ENCODE results near the gene PLK5. TPM values are rescaled to one million over a fixed set of nuclear protein-coding genes. Genes with fewer than 3 reads are reported as not detected.

PLK5 gene
- total and polyA plus RNA-seq, 2 experiments from 2014 or later: 0.97 to 1.2 TPM

DNA sequence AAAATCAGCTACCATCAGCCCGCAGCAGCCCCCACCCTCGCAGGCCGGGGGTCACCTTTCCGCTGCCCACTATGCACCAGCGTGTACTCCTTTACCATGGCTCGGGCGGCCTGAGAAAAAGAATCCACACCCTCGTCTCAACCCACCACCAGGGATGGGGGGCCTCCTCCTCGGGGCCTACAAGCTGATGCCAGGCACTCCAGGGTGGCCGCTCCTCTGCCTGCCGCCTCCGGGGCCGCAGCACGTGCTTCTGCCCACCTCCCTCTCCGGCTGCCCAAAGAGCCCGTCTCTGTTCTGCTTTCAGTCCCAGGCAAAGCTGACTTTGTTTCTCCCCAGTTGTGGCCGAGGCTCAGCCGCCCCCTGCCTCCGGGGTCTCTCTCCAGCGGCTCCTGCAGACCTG is 55.3 kb downstream of the PLK5 start:
- Histone ChIP-seq H3K79me2 (replicated peaks; ENCODE audit: insufficient read depth) (no peaks in the 10 kb centered on the region), H3K36me3 (ENCODE audit: insufficient read depth) (no peaks in the 10 kb centered on the region; the same call in 1 of the 2 replicates), H3K4me3 (no peak overlapping the region), H3K4me2 (no peak overlapping the region), H2AFZ (no peak overlapping the region), H3K4me1 (ENCODE audit: insufficient read depth) (no peaks in the 10 kb centered on the region), H3F3A (replicated peaks; ENCODE audit: low read depth) (no peaks in the 10 kb centered on the region), H3K27me3 (ENCODE audit: insufficient read depth) (no peaks in the 10 kb centered on the region), H4K20me1 (replicated peaks; ENCODE audit: insufficient read depth) (peaks cover 9% of the 10 kb centered on the region), H3K27ac (ENCODE audit: low read depth) (no peak overlapping the region), H3K9me2 (ENCODE audit: insufficient read depth) (no peaks in the 10 kb centered on the region)
- TF ChIP-seq, protein P1, sequence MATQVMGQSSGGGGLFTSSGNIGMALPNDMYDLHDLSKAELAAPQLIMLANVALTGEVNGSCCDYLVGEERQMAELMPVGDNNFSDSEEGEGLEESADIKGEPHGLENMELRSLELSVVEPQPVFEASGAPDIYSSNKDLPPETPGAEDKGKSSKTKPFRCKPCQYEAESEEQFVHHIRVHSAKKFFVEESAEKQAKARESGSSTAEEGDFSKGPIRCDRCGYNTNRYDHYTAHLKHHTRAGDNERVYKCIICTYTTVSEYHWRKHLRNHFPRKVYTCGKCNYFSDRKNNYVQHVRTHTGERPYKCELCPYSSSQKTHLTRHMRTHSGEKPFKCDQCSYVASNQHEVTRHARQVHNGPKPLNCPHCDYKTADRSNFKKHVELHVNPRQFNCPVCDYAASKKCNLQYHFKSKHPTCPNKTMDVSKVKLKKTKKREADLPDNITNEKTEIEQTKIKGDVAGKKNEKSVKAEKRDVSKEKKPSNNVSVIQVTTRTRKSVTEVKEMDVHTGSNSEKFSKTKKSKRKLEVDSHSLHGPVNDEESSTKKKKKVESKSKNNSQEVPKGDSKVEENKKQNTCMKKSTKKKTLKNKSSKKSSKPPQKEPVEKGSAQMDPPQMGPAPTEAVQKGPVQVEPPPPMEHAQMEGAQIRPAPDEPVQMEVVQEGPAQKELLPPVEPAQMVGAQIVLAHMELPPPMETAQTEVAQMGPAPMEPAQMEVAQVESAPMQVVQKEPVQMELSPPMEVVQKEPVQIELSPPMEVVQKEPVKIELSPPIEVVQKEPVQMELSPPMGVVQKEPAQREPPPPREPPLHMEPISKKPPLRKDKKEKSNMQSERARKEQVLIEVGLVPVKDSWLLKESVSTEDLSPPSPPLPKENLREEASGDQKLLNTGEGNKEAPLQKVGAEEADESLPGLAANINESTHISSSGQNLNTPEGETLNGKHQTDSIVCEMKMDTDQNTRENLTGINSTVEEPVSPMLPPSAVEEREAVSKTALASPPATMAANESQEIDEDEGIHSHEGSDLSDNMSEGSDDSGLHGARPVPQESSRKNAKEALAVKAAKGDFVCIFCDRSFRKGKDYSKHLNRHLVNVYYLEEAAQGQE (IDR thresholded peaks at IDR 0.05; ENCODE audit: unreplicated experiment): no peak
- TF ChIP-seq STAT1 (IDR thresholded peaks at IDR 0.05; ENCODE audit: unreplicated experiment) (no peak), ZNF114 (CRISPR knock-in tag; IDR thresholded peaks at IDR 0.05) (no peak), JUNB (IDR thresholded peaks at IDR 0.05; ENCODE audit: unreplicated experiment) (no peak), CREB1 (CRISPR knock-in tag; IDR thresholded peaks at IDR 0.05; ENCODE audit: low read depth) (no peak), POLR2AphosphoS5 (IDR thresholded peaks at IDR 0.05; ENCODE audit: low read depth) (no peak), ZNF331 (CRISPR knock-in tag; IDR thresholded peaks at IDR 0.05; ENCODE audit: low read depth) (no peak), EZH2 (IDR thresholded peaks at IDR 0.05; ENCODE audit: low read depth, unreplicated experiment) (no peak), NANOG (IDR thresholded peaks at IDR 0.05; ENCODE audit: borderline replicate concordance) (no peak), EZH2phosphoT487 (IDR thresholded peaks at IDR 0.05; ENCODE audit: unreplicated experiment) (no peak)
- TF ChIP-seq, protein P2, sequence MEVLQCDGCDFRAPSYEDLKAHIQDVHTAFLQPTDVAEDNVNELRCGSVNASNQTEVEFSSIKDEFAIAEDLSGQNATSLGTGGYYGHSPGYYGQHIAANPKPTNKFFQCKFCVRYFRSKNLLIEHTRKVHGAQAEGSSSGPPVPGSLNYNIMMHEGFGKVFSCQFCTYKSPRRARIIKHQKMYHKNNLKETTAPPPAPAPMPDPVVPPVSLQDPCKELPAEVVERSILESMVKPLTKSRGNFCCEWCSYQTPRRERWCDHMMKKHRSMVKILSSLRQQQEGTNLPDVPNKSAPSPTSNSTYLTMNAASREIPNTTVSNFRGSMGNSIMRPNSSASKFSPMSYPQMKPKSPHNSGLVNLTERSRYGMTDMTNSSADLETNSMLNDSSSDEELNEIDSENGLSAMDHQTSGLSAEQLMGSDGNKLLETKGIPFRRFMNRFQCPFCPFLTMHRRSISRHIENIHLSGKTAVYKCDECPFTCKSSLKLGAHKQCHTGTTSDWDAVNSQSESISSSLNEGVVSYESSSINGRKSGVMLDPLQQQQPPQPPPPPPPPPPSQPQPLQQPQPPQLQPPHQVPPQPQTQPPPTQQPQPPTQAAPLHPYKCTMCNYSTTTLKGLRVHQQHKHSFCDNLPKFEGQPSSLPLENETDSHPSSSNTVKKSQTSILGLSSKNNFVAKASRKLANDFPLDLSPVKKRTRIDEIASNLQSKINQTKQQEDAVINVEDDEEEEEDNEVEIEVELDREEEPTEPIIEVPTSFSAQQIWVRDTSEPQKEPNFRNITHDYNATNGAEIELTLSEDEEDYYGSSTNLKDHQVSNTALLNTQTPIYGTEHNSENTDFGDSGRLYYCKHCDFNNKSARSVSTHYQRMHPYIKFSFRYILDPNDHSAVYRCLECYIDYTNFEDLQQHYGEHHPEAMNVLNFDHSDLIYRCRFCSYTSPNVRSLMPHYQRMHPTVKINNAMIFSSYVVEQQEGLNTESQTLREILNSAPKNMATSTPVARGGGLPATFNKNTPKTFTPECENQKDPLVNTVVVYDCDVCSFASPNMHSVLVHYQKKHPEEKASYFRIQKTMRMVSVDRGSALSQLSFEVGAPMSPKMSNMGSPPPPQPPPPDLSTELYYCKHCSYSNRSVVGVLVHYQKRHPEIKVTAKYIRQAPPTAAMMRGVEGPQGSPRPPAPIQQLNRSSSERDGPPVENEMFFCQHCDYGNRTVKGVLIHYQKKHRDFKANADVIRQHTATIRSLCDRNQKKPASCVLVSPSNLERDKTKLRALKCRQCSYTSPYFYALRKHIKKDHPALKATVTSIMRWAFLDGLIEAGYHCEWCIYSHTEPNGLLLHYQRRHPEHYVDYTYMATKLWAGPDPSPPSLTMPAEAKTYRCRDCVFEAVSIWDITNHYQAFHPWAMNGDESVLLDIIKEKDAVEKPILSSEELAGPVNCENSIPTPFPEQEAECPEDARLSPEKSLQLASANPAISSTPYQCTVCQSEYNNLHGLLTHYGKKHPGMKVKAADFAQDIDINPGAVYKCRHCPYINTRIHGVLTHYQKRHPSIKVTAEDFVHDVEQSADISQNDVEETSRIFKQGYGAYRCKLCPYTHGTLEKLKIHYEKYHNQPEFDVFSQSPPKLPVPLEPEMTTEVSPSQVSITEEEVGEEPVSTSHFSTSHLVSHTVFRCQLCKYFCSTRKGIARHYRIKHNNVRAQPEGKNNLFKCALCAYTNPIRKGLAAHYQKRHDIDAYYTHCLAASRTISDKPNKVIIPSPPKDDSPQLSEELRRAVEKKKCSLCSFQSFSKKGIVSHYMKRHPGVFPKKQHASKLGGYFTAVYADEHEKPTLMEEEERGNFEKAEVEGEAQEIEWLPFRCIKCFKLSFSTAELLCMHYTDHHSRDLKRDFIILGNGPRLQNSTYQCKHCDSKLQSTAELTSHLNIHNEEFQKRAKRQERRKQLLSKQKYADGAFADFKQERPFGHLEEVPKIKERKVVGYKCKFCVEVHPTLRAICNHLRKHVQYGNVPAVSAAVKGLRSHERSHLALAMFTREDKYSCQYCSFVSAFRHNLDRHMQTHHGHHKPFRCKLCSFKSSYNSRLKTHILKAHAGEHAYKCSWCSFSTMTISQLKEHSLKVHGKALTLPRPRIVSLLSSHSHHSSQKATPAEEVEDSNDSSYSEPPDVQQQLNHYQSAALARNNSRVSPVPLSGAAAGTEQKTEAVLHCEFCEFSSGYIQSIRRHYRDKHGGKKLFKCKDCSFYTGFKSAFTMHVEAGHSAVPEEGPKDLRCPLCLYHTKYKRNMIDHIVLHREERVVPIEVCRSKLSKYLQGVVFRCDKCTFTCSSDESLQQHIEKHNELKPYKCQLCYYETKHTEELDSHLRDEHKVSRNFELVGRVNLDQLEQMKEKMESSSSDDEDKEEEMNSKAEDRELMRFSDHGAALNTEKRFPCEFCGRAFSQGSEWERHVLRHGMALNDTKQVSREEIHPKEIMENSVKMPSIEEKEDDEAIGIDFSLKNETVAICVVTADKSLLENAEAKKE (CRISPR knock-in tag; IDR thresholded peaks at IDR 0.05): no peak
- TF ChIP-seq, protein P3, sequence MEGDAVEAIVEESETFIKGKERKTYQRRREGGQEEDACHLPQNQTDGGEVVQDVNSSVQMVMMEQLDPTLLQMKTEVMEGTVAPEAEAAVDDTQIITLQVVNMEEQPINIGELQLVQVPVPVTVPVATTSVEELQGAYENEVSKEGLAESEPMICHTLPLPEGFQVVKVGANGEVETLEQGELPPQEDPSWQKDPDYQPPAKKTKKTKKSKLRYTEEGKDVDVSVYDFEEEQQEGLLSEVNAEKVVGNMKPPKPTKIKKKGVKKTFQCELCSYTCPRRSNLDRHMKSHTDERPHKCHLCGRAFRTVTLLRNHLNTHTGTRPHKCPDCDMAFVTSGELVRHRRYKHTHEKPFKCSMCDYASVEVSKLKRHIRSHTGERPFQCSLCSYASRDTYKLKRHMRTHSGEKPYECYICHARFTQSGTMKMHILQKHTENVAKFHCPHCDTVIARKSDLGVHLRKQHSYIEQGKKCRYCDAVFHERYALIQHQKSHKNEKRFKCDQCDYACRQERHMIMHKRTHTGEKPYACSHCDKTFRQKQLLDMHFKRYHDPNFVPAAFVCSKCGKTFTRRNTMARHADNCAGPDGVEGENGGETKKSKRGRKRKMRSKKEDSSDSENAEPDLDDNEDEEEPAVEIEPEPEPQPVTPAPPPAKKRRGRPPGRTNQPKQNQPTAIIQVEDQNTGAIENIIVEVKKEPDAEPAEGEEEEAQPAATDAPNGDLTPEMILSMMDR (conservative IDR thresholded peaks at IDR 0.05; ENCODE audit: low read depth in 2 of 2): no peak
- TF ChIP-seq, protein P4, sequence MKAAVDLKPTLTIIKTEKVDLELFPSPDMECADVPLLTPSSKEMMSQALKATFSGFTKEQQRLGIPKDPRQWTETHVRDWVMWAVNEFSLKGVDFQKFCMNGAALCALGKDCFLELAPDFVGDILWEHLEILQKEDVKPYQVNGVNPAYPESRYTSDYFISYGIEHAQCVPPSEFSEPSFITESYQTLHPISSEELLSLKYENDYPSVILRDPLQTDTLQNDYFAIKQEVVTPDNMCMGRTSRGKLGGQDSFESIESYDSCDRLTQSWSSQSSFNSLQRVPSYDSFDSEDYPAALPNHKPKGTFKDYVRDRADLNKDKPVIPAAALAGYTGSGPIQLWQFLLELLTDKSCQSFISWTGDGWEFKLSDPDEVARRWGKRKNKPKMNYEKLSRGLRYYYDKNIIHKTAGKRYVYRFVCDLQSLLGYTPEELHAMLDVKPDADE (IDR thresholded peaks at IDR 0.05): no peak
- DNase-seq (ENCODE audit: low spot score) (no peak), ATAC-seq (no peak)
- Mint-ChIP-seq H3K27me3 (ENCODE audit: insufficient read depth, low read depth, poor library complexity) (peaks cover 10% of the 10 kb centered on the region), H3K27ac (no peak overlapping the region), H3K4me3 (no peak overlapping the region; the same call in 2 of the 3 replicates), H3K4me1 (no peaks in the 10 kb centered on the region), H3K9me3 (no peaks in the 10 kb centered on the region), H3K36me3 (ENCODE audit: low read depth) (peaks cover 50% of the 10 kb centered on the region)

All from GM23338 (cell line).